Skeletal muscle tissue (tissue), 4 donors: ENCODE results near the gene PDSS2. TPM values are rescaled to one million over a fixed set of nuclear protein-coding genes. Genes with fewer than 3 reads are reported as not detected.

ENCODE experiments used
- H3K27ac ChIP-seq: one replicate; pipeline ENCODE4 v1.7.0; 2013; ENCODE audit warnings: mild to moderate bottlenecking, low read depth, low read length, inconsistent platforms
- H3K27me3 ChIP-seq, 3 donors: one replicate each; pipeline ENCODE4 v1.7.0; 2013; ENCODE audit warnings: low read length in 3 of 3; ENCODE audit not compliant: control insufficient read depth in 3 of 3, insufficient read depth in 3 of 3
- H3K36me3 ChIP-seq, 3 donors: one replicate each; pipeline ENCODE4 v1.7.0; 2013; ENCODE audit warnings: low read length in 3 of 3; ENCODE audit not compliant: control insufficient read depth in 3 of 3, insufficient read depth in 3 of 3
- H3K4me1 ChIP-seq, 3 donors: one replicate each; pipeline ENCODE4 v1.7.0; 2013; ENCODE audit warnings: low read length in 3 of 3, mild to moderate bottlenecking in 3 of 3; ENCODE audit not compliant: control insufficient read depth in 3 of 3, insufficient read depth in 3 of 3
- H3K4me3 ChIP-seq, 3 donors: one replicate each; pipeline ENCODE4 v1.7.0; 2013; ENCODE audit warnings: low read length in 3 of 3
- H3K9ac ChIP-seq, 3 donors: one replicate each; pipeline ENCODE4 v1.7.0; 2013; ENCODE audit warnings: low read length in 3 of 3, mild to moderate bottlenecking in 3 of 3, moderate library complexity in 2 of 3, low read depth in 1 of 3
- H3K9me3 ChIP-seq, 3 donors: one replicate each; pipeline ENCODE4 v1.7.0; 2013; ENCODE audit warnings: low read length in 3 of 3; ENCODE audit not compliant: control insufficient read depth in 3 of 3
- total RNA-seq: library from RNA; depleted of rRNA; stranded (reverse); fragments of >200 nt; gene quantifications from one replicate; pipeline ENCODE4 v1.2.3, GENCODE V29; 2014
- donor health status: Osteomylitis.

The PDSS2 gene
- total RNA-seq, 1 donor from 2014 or later: 6.8 TPM

DNA sequence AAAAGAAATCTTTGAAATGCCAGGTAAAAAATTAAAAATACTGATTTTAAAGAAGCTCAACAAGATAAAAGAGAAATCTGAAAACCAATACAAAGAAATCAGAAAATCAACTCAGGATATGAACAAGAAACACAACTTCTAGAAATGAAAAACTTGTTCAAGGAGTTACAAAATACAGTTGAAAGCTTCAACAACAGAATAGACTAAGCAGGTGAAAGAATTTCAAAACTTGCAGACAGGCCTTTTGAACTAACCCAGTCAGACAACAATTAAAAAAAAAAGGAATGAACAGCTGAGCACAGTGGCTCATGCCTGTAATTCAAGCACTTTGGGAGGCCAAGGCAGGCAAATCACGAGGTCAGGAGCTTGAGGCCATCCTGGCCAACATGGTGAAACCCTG is 57.8 kb downstream of the PDSS2 start:
- Histone ChIP-seq H3K4me3 (no peak overlapping the region), H3K36me3 (peaks cover 0 to 3% (median 0%) of the 10 kb centered on the region in 3 donors), H3K9ac (no peak overlapping the region), H3K27ac (no peak overlapping the region), H3K9me3 (no peaks in the 10 kb centered on the region), H3K4me1 (no peaks in the 10 kb centered on the region), H3K27me3 (no peaks in the 10 kb centered on the region)

DNA sequence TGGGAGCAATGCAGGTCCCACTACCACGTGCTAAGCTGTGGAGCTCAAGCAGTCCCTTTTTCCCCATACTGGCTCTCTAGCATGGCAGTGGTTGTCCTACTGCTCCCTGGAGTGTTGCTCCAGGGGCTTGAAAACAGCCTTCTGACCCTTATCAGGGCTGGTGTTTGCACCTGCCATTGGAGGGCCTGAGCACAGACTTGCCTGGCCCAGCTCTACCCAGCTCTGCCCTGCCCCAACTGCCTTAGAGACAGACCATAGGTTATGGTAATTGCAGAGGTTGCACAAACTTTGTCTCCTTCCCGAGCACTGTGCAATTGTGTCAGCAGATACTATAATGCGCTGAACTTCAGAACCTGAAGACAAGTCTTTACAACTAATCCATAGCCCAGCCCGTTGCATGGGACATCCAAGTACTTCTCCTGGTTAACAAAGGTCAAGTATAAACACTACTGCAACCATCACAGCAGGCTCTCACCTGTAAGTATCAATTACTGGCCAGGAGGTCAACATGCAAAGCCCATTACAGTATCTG is 58.7 kb downstream of the PDSS2 start:
- H3K27me3 ChIP-seq: no peaks in the 10 kb centered on the region
- H3K9ac ChIP-seq: no peak overlapping the region
- no peaks in the 10 kb centered on the region for H3K4me1 ChIP-seq
- H3K36me3 ChIP-seq: peaks cover 0 to 3% (median 0%) of the 10 kb centered on the region in 3 donors
- H3K9me3 ChIP-seq: no peaks in the 10 kb centered on the region
- no peak overlapping the region for H3K27ac ChIP-seq
- H3K4me3 ChIP-seq: no peak overlapping the region

DNA sequence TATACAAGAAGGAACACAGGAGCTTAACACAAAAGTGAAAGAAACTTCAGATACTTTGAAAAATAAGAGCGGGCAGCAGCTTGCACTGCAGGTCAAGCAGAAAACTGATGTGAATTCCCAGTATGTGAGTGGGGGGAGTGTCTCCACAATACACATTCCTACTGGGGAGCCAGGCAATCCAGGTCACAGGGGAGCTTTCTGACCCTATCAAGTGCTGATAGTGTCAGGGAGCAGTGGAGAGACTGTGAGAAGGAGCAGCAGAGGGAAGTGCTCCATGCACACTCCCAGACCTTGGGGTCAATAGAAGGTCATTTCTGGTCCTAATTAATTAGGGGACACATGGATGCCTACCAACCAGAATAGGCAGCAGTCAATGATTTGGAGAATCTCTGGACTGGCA is 59.4 kb downstream of the PDSS2 start:
- H3K4me3 ChIP-seq: no peak overlapping the region
- no peak overlapping the region for H3K9ac ChIP-seq
- H3K27ac ChIP-seq: no peak overlapping the region
- peaks cover 0 to 3% (median 0%) of the 10 kb centered on the region in 3 donors for H3K36me3 ChIP-seq
- no peaks in the 10 kb centered on the region for H3K27me3 ChIP-seq
- no peaks in the 10 kb centered on the region for H3K4me1 ChIP-seq
- H3K9me3 ChIP-seq: no peaks in the 10 kb centered on the region

DNA sequence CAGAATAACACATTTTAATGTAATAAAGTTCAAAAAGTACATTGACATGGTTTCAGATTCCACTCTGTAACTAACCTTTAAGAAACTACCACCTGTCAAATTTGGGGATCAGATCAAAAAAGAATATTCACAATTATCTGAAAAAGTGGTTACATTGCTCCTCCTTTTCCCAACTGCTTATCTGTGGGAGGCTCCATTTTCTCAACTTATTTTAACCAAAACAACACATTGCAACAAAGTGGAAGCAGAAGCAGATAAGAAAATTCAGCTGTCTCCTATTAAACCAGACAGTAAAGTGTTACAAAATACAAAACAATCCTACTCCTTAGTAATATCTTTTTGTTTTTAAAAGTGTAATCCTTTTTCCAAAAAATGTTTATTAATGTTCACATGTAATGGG is 61.4 kb downstream of the PDSS2 start:
- Histone ChIP-seq H3K4me3 (no peak overlapping the region), H3K9me3 (peaks cover 0 to 3% (median 2%) of the 10 kb centered on the region in 3 donors), H3K9ac (no peak overlapping the region), H3K27me3 (no peaks in the 10 kb centered on the region), H3K27ac (no peak overlapping the region), H3K4me1 (no peaks in the 10 kb centered on the region), H3K36me3 (peaks cover 0 to 3% (median 0%) of the 10 kb centered on the region in 3 donors)

DNA sequence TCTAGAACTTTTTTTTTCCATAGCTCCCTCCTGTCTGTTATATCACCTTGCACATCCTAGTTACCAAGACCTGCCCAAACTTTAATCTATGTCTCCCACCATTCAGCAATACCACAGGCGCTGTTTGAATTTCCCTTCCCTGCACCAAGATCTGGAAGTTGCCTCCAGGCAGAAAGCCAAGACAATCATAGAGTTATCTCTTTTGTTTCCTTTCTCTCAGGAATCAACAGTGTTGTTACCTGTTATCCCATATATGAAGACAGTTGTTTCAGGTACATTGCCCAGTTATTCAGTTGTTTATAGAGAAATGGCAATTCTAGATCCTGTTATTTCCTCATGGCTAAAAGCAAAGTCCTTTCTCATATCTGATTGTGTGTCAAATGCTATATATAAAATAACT is 63.2 kb downstream of the PDSS2 start:
- Histone ChIP-seq H3K36me3 (peaks cover 0 to 3% (median 0%) of the 10 kb centered on the region in 3 donors), H3K9me3 (peaks cover 0 to 5% (median 2%) of the 10 kb centered on the region in 3 donors), H3K4me3 (no peak overlapping the region)

DNA sequence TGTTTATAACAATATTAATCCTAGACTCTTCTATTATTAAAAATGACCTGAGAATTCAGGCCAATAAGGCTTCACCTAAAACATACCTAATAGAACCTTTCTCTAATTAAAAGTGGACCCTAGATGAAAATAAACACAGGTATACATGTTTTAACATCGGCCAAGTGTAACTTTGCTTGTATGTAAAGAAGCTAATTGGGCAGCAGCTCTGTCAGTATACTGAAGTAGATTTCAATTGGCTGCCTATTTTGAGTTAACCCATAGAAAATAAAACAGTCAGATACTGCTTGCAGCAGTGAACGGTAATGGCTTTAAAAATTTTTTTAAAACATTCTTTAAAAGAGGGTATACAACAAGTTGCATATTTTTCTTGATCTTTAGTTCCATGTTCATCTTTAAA is 67.3 kb downstream of the PDSS2 start:
- H3K27ac ChIP-seq: no peak overlapping the region
- no peak overlapping the region for H3K9ac ChIP-seq
- H3K9me3 ChIP-seq: peaks cover 0 to 5% (median 2%) of the 10 kb centered on the region in 3 donors
- H3K36me3 ChIP-seq: no peaks in the 10 kb centered on the region
- H3K4me3 ChIP-seq: no peak overlapping the region
- H3K27me3 ChIP-seq: no peaks in the 10 kb centered on the region
- H3K4me1 ChIP-seq: no peaks in the 10 kb centered on the region

More for the DNA sequence above, 63.2 kb downstream of the PDSS2 start:
- no peaks in the 10 kb centered on the region for H3K4me1 ChIP-seq
- no peak overlapping the region for H3K9ac ChIP-seq
- no peak overlapping the region for H3K27ac ChIP-seq
- H3K27me3 ChIP-seq: no peaks in the 10 kb centered on the region

DNA sequence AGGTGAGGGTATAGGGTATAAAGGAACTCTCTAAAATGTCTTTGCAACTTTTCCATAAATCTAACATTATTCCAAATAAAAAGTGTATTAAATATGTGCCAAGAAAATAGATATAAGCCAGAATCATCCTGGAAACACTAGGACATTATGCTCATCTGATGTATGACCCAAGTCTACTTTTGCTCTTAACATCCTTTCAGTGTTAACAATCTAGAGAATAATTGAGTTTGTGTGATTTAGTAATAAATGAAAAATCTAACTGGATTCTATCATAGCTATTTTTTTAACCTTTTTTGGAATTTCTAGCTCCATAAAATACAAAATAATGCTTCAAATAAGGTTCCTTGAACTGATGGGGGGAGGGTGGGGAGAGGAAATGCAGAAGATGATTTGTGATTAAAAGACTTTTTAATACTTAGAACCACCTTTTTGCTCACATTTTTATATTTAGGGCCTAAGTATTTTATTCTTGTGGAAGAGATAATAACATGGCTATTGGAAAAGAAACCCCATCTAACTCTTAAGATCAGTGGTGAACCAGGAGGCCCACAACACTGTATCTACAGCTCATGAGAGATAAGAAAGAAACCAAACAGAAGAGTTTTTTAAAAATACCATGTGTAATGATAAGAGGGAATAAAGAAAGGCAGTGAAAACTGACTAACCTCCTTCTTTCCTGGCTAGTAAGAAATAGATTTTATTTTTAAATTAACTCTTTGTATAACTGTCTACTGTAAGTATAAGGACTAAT is 68.5 kb downstream of the PDSS2 start:
- Histone ChIP-seq H3K36me3 (no peaks in the 10 kb centered on the region), H3K4me3 (no peak overlapping the region), H3K9me3 (peaks cover 0 to 5% (median 2%) of the 10 kb centered on the region in 3 donors), H3K27me3 (no peaks in the 10 kb centered on the region), H3K27ac (no peak overlapping the region), H3K4me1 (no peaks in the 10 kb centered on the region), H3K9ac (no peak overlapping the region)

DNA sequence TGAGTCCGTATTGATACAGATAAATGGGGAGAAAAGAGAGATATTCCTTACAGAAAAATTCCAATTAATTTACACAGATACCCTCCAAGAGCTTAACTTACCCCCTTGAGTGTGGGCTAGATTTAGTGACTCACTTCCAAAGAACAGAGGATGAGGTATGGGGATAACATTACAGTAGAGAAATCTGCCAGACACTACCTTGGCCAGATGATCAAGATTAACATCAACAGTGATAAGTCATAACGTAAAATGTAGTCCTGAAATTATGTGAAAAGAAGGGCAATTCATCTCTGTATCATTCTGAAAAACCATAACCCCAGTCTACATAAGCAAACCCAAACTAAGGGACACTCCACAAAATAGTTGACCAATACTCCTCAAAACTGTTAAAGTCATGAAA is 69.3 kb downstream of the PDSS2 start:
- H3K9ac ChIP-seq: no peak overlapping the region
- no peaks in the 10 kb centered on the region for H3K4me1 ChIP-seq
- H3K4me3 ChIP-seq: no peak overlapping the region
- H3K27me3 ChIP-seq: no peaks in the 10 kb centered on the region
- no peaks in the 10 kb centered on the region for H3K36me3 ChIP-seq
- peaks cover 0 to 5% (median 2%) of the 10 kb centered on the region in 3 donors for H3K9me3 ChIP-seq
- no peak overlapping the region for H3K27ac ChIP-seq

DNA sequence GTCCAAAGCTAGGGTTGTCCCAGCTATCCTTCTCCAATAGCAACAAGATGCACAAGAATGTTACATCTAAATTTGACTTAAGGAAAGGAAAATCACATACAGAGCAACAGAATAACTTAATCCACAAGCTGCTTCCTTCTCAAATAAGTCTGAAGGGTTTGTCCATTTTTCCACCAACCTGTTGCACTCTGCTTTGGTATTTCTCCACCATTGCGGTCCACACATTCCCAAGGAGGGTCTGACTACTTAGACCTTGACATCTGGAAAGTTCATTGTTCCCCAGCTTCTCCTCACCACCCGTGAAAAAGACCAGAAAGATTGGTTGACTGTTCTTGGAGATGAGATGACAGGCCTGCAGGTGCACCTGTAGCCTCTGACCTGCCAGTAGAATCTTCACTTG is 72.5 kb downstream of the PDSS2 start:
- H3K9me3 ChIP-seq: no peaks in the 10 kb centered on the region
- H3K9ac ChIP-seq: no peak overlapping the region
- no peaks in the 10 kb centered on the region for H3K36me3 ChIP-seq
- no peak overlapping the region for H3K4me3 ChIP-seq
- H3K27me3 ChIP-seq: no peaks in the 10 kb centered on the region
- H3K27ac ChIP-seq: no peak overlapping the region
- no peaks in the 10 kb centered on the region for H3K4me1 ChIP-seq

DNA sequence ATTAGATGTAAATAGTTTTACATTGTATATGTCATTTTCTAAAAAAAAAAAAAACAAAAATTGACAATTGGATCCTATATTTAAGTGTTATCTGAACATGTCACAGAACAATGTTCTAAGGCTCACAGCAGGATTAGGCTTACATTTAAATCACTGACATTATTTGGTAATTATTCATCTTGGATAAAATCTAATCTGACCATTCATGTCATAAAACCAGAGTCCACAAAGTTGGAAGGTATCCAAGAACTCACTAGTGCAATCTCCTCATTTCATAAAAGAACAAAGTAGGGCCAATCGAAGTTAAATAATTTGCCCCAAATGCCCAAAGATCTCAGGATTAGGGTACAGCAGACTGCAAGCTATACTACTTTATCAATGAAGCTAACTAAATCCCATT is 73.0 kb downstream of the PDSS2 start:
- Histone ChIP-seq H3K27ac (no peak overlapping the region), H3K27me3 (no peaks in the 10 kb centered on the region), H3K9ac (no peak overlapping the region), H3K9me3 (no peaks in the 10 kb centered on the region), H3K4me3 (no peak overlapping the region), H3K36me3 (no peaks in the 10 kb centered on the region), H3K4me1 (no peaks in the 10 kb centered on the region)
